HCT116 (cell line): ENCODE data around the gene EXOC6B.

Source experiments
- CEBPB ChIP-seq: IDR thresholded peaks from 2 replicates; pipeline ENCODE4 v1.6.1; 2012; ENCODE audit warnings: low read depth
- EZH2phosphoT487 ChIP-seq: fragments of 200-600 bp; IDR thresholded peaks from 2 replicates; pipeline ENCODE4 v1.6.1; 2018; ENCODE audit warnings: antibody characterized with exemption, borderline replicate concordance
- MAX ChIP-seq: IDR thresholded peaks from 2 replicates; pipeline ENCODE4 v1.6.1; 2012
- POLR2A ChIP-seq: IDR thresholded peaks from 2 replicates; pipeline ENCODE4 v1.7.0; 2011; ENCODE audit warnings: borderline replicate concordance; ENCODE audit not compliant: insufficient read depth, insufficient read length; ENCODE audit errors: extremely low read depth
- POLR2AphosphoS5 ChIP-seq: IDR thresholded peaks from 2 replicates; pipeline ENCODE4 v1.6.1; 2011; ENCODE audit warnings: mild to moderate bottlenecking, low read depth, low read length, moderate library complexity
- REST ChIP-seq: IDR thresholded peaks from 2 replicates; pipeline ENCODE4 v1.6.1; 2012; ENCODE audit warnings: low read depth
- SIN3A ChIP-seq: IDR thresholded peaks from 2 replicates; pipeline ENCODE4 v1.6.1; 2012; ENCODE audit warnings: low read depth
- SRF ChIP-seq: IDR thresholded peaks from 2 replicates; pipeline ENCODE4 v1.6.1; 2012; ENCODE audit warnings: low read depth
- TF ChIP-seq, protein P1 (sequence below), 3 experiments: fragments of 200-600 bp in 1 of 3; sonication (generic) in 1 of 3; IDR thresholded peaks in 2 of 3; conservative IDR thresholded peaks in 1 of 3; 2 replicates each; pipeline ENCODE4 v1.5.1; 2012 to 2017; ENCODE audit warnings: low read depth in 2 of 3, low read length in 2 of 3, antibody characterized with exemption in 1 of 3, borderline replicate concordance in 1 of 3, control low read depth in 1 of 3, mild to moderate bottlenecking in 1 of 3, mixed read lengths in 1 of 3, mixed run types in 1 of 3, moderate library complexity in 1 of 3; ENCODE audit not compliant: insufficient read depth in 1 of 3
- TF ChIP-seq, protein P2 (sequence below): IDR thresholded peaks from 2 replicates; pipeline ENCODE4 v1.6.1; 2011; ENCODE audit warnings: mild to moderate bottlenecking, low read length, moderate library complexity; ENCODE audit not compliant: insufficient replicate concordance; ENCODE audit errors: extremely low read depth

DNA sequence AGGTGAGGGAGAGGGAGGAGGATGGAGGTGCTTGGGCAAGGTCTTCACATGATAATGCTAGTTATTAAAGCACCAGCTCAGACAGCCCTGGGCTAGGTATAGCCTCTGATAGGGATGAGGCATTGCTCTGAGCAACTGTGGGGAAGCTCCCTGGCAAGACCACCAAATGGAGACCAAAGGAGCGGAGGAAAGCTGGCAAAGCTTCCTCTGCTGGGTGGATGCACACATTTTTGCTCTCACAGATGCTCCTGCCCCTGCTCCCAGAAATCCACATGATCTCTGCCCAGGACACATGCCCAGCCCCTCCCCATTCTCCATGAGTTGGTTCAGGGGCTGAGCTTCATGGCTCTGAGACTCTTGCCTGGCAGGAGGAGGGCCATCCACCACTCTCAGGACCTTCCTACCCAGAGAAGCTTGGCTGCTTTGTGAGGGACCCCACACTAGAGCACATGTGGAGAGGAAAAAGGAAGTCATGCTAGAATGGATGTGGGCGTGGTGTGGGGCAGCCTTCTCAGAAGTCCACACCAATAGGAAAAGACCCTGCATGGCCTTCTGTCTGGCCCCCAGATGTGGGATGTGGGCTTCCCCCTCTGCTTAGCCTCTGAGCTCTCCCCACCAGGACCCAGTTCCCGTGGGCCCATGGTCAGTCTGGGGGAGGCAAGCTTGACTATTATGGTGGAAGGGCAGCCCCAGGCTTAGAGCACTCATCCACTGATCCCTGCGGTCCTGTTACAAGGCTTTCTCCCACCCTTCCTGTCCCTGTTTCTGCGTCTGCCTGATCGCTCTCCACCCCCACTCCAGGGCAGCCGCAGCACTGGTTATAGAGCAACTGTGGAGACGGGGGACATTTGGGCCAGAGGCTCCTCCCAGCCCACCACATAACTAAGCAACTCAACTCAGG, 667.7 kb downstream of the EXOC6B start:
- TF ChIP-seq REST: no peak
- TF ChIP-seq POLR2AphosphoS5: no peak
- TF ChIP-seq, protein P1, sequence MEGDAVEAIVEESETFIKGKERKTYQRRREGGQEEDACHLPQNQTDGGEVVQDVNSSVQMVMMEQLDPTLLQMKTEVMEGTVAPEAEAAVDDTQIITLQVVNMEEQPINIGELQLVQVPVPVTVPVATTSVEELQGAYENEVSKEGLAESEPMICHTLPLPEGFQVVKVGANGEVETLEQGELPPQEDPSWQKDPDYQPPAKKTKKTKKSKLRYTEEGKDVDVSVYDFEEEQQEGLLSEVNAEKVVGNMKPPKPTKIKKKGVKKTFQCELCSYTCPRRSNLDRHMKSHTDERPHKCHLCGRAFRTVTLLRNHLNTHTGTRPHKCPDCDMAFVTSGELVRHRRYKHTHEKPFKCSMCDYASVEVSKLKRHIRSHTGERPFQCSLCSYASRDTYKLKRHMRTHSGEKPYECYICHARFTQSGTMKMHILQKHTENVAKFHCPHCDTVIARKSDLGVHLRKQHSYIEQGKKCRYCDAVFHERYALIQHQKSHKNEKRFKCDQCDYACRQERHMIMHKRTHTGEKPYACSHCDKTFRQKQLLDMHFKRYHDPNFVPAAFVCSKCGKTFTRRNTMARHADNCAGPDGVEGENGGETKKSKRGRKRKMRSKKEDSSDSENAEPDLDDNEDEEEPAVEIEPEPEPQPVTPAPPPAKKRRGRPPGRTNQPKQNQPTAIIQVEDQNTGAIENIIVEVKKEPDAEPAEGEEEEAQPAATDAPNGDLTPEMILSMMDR (IDR thresholded peaks at IDR 0.05 in 2 of 3, conservative IDR thresholded peaks at IDR 0.05 in 1 of 3; ENCODE audit: borderline replicate concordance in 1 of 3, insufficient read depth in 1 of 3, low read depth in 2 of 3, low read length in 2 of 3): no peak
- no peak for TF ChIP-seq SRF
- TF ChIP-seq, protein P2, sequence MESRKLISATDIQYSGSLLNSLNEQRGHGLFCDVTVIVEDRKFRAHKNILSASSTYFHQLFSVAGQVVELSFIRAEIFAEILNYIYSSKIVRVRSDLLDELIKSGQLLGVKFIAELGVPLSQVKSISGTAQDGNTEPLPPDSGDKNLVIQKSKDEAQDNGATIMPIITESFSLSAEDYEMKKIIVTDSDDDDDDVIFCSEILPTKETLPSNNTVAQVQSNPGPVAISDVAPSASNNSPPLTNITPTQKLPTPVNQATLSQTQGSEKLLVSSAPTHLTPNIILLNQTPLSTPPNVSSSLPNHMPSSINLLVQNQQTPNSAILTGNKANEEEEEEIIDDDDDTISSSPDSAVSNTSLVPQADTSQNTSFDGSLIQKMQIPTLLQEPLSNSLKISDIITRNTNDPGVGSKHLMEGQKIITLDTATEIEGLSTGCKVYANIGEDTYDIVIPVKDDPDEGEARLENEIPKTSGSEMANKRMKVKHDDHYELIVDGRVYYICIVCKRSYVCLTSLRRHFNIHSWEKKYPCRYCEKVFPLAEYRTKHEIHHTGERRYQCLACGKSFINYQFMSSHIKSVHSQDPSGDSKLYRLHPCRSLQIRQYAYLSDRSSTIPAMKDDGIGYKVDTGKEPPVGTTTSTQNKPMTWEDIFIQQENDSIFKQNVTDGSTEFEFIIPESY: no peak
- TF ChIP-seq MAX: no peak
- TF ChIP-seq SIN3A: no peak
- TF ChIP-seq CEBPB: no peak
- no peak for TF ChIP-seq POLR2A
- TF ChIP-seq EZH2phosphoT487: no peak
